Osteocyte (in vitro differentiated cells): Measurements from ENCODE around the gene RCSD1. TPM values are rescaled to one million over a fixed set of nuclear protein-coding genes. Genes with fewer than 3 reads are reported as not detected.

ENCODE experiments used
- DNase-seq: peaks from one replicate; pipeline ENCODE4 v3.0.0; 2021; ENCODE audit warnings: mixed read lengths; ENCODE audit not compliant: unreplicated experiment; ENCODE audit errors: extremely low spot score
- H3K27ac Mint-ChIP-seq: one replicate; pipeline ENCODE4 v1.8.0; 2021; ENCODE audit warnings: mild to moderate bottlenecking, mixed read lengths; ENCODE audit not compliant: unreplicated experiment
- H3K27me3 Mint-ChIP-seq: one replicate; pipeline ENCODE4 v1.8.0; 2021; ENCODE audit warnings: mixed read lengths; ENCODE audit not compliant: unreplicated experiment
- H3K36me3 Mint-ChIP-seq: one replicate; pipeline ENCODE4 v1.8.0; 2021; ENCODE audit warnings: mixed read lengths; ENCODE audit not compliant: unreplicated experiment
- H3K4me1 Mint-ChIP-seq: one replicate; pipeline ENCODE4 v1.8.0; 2021; ENCODE audit warnings: mixed read lengths; ENCODE audit not compliant: unreplicated experiment
- H3K4me3 Mint-ChIP-seq: one replicate; pipeline ENCODE4 v1.8.0; 2021; ENCODE audit warnings: mild to moderate bottlenecking, moderate library complexity, mixed read lengths; ENCODE audit not compliant: unreplicated experiment
- H3K9me3 Mint-ChIP-seq: one replicate; pipeline ENCODE4 v1.8.0; 2021; ENCODE audit warnings: mixed read lengths; ENCODE audit not compliant: unreplicated experiment
- total RNA-seq: library from RNA; stranded (reverse); gene quantifications from 2 replicates; pipeline ENCODE4 v1.2.1, GENCODE V29; 2021
- TF ChIP-seq, protein P1 (sequence below): fragments of 200-600 bp; sonication (generic); IDR thresholded peaks from 2 replicates; pipeline ENCODE4 v1.5.0; 2021; ENCODE audit warnings: antibody characterized with exemption, mild to moderate bottlenecking, moderate library complexity

Gene RCSD1
- total RNA-seq, 1 donor from 2014 or later = not detected

DNA sequence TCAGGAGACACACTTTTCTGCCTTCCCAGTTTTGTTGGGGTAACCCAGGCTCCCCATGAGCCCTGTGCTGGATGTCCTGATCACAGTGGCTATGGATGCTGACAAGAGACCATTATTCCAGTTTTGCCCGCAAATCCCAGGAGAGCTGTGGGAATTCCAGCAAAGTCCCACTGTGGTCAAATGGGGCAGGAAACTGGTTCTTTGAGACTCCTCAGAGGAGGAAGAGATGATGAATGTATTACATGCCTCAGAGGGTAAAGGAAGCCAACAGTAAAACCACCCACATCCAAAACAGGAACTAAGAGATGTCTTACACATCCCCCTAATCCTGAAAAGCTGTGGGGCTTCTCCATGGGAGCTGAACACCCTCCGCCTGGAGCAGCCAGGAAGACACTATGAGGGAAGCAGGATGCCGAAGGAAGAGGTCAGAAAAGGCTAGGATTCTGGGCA is 78.9 kb downstream of the RCSD1 start:
- DNase-seq = no peak
- H3K4me3 Mint-ChIP-seq = no peak overlapping the region
- TF ChIP-seq, protein P1, sequence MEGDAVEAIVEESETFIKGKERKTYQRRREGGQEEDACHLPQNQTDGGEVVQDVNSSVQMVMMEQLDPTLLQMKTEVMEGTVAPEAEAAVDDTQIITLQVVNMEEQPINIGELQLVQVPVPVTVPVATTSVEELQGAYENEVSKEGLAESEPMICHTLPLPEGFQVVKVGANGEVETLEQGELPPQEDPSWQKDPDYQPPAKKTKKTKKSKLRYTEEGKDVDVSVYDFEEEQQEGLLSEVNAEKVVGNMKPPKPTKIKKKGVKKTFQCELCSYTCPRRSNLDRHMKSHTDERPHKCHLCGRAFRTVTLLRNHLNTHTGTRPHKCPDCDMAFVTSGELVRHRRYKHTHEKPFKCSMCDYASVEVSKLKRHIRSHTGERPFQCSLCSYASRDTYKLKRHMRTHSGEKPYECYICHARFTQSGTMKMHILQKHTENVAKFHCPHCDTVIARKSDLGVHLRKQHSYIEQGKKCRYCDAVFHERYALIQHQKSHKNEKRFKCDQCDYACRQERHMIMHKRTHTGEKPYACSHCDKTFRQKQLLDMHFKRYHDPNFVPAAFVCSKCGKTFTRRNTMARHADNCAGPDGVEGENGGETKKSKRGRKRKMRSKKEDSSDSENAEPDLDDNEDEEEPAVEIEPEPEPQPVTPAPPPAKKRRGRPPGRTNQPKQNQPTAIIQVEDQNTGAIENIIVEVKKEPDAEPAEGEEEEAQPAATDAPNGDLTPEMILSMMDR = no peak
- H3K27ac Mint-ChIP-seq = no peak overlapping the region
- peaks cover 7% of the 10 kb centered on the region for H3K27me3 Mint-ChIP-seq
- H3K4me1 Mint-ChIP-seq = peaks cover 34% of the 10 kb centered on the region
- H3K9me3 Mint-ChIP-seq = no peaks in the 10 kb centered on the region
- H3K36me3 Mint-ChIP-seq = no peaks in the 10 kb centered on the region

DNA sequence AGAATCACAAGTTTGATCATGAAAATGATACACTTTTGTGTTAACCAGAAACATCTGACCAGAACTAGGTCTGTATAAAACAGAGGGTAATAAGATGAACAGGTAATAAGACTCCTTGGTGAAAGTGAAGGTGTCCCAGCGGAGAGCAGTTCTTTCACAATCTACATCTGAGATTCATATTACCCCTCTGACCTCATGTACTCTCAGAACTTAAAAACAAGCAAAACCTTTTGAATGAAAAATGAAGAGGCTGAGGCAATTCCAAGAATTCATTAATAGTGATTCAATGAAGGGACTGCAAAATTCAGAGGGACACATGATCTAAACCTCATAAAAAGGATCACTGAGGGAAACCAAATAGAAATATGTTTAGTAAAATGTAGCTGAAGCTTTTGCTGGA is 80.8 kb downstream of the RCSD1 start:
- no peak overlapping the region for H3K4me3 Mint-ChIP-seq
- no peak for DNase-seq
- no peaks in the 10 kb centered on the region for H3K9me3 Mint-ChIP-seq
- peaks cover 2% of the 10 kb centered on the region for H3K27me3 Mint-ChIP-seq
- H3K36me3 Mint-ChIP-seq = no peaks in the 10 kb centered on the region
- no peak overlapping the region for H3K27ac Mint-ChIP-seq
- TF ChIP-seq, protein P1 = no peak
- peaks cover 26% of the 10 kb centered on the region for H3K4me1 Mint-ChIP-seq

GRCh38 chr1:167711797-167712196 is 81.8 kb downstream of the RCSD1 start:
- Mint-ChIP-seq H3K4me1 (peaks cover 18% of the 10 kb centered on the region), H3K9me3 (no peaks in the 10 kb centered on the region), H3K27ac (no peak overlapping the region), H3K27me3 (peaks cover 2% of the 10 kb centered on the region), H3K4me3 (no peak overlapping the region), H3K36me3 (no peaks in the 10 kb centered on the region)
- DNase-seq = peak; percentile 32
- TF ChIP-seq, protein P1 = no peak

DNA sequence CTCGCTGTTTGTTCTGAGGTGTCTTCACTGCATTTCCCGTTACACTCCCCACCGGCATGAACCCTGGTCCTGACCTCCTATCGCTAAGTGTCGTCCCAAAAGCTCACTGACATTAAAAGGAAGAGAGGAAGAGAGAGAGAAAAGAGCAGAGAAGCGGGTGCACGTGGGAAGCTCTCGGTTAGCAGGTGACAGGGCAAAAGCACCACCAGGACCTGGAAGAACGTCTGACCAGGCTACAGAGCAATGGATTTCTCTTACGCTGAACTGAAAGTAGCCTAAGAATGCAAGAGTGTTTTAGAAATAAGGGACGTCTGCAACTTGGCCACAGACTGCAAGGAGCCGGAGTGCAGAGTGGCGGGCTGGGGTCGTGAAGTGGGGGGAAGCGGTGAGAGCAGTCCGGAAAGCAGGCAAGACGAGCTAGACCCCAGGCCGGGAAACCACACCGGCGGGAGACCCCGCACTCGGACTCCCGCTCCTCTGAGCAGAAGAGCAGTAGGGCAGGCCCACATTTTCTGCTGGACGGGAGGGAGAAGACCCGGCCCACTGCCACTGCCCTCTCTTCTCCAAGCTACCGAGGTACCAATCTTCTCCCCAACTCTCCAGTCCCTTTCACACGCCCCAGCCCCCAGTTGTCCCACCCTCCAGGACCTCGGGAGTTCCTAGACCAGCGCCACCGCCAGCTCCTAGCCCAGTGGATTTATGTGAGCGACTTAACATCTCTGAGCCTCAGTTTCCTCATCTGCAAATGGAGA is 83.5 kb downstream of the RCSD1 start:
- Mint-ChIP-seq H3K4me1 (peaks cover 17% of the 10 kb centered on the region), H3K36me3 (no peaks in the 10 kb centered on the region), H3K9me3 (no peaks in the 10 kb centered on the region), H3K4me3 (peak overlapping the region; percentile 82), H3K27ac (peak overlapping the region; percentile 79), H3K27me3 (peaks cover 2% of the 10 kb centered on the region)
- TF ChIP-seq, protein P1 = no peak
- DNase-seq = peak; percentile 82

DNA sequence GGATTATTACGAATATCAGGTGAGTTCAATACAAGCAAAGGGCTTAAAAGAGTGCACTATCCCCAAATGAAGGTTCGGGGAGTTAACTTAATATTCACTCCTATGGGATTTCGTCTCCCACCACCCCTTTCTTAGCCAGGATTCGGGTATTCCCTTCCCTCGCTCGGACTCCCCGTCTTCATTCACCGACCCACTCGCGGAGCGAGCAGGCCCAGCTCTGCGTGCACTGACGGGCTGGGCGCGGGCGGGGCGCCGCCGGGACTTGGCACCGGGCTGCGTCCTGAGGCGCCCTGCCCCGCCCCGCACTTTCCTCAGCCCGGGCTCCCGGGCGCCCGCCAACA is 84.0 kb downstream of the RCSD1 start:
- peaks cover 13% of the 10 kb centered on the region for H3K4me1 Mint-ChIP-seq
- no peaks in the 10 kb centered on the region for H3K36me3 Mint-ChIP-seq
- H3K27ac Mint-ChIP-seq = peak overlapping the region; percentile 79
- peak overlapping the region; percentile 82 for H3K4me3 Mint-ChIP-seq
- peaks cover 2% of the 10 kb centered on the region for H3K27me3 Mint-ChIP-seq
- DNase-seq = peak; percentile 93
- H3K9me3 Mint-ChIP-seq = no peaks in the 10 kb centered on the region
- TF ChIP-seq, protein P1 = no peak
